Inflammatory macrophage treated with lipopolysaccharide for 1 hour (primary cell): ENCODE results near the gene PRG3.

Source experiments
- DNase-seq, 2 donors: peaks; one replicate each; pipeline ENCODE4 v3.0.0-alpha.2; 2020 to 2022

Gene PRG3

DNA sequence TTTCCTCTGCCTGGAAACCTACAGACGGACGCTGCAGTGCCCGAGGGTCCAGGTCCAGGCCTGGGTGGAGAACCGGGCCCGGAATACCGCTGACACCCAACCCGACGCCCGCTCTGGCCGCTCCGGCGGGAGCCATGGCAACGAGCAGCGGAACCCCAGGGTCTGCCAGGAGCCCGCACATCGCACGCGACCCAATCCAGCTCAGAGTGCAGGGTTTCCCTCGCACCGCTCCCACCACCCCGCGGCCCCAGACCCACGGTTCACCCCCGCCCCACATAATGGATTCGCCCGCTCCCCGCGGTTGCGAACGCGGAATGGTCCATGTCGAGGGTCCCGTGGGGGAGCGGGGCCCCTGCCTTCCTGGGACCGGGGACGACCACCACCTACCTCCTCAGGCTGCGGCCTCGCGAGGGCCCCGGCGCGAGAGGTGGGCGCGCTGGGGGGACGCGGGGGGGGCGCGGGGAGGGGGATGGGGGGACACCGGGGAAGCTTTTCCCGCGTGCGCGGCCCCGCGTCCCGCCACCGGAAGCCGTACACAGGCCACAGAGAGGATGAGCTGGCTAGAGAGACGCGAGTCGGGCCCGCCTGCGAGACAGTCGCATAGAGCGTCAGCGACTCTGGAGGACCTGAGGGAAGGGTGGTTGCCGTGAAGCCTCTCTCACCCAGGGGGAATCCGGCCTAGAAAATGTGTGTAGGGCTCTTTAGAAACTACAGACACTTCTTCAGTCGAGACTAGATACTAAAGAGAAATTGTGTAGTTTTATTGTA lies 45.4 kb downstream of the PRG3 start, which contains the start of gene SSRP1:
Gene SSRP1, minus strand, starts transcription at position 550 of the 768 bp plus-strand sequence. CDS start 771 bp downstream, outside the sequence.
- DNase-seq = peak; percentile 81 to 82

DNA sequence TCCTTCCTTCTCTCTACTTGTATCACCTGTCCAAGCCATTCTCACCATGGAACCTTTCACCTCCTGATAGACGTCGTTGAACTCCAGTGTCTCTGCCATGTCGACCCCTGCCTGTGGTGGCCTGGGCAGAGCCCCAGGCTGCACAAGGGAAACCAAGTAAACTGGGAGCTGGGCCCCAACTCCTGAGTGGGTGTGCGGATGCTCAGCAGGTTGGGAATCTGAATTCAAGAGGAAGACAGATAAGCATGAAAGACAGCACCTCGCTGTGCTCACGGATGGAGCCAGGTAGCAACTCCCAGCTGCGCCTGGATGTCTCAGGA lies 46.0 kb downstream of the PRG3 start:
- DNase-seq = no peak

DNA sequence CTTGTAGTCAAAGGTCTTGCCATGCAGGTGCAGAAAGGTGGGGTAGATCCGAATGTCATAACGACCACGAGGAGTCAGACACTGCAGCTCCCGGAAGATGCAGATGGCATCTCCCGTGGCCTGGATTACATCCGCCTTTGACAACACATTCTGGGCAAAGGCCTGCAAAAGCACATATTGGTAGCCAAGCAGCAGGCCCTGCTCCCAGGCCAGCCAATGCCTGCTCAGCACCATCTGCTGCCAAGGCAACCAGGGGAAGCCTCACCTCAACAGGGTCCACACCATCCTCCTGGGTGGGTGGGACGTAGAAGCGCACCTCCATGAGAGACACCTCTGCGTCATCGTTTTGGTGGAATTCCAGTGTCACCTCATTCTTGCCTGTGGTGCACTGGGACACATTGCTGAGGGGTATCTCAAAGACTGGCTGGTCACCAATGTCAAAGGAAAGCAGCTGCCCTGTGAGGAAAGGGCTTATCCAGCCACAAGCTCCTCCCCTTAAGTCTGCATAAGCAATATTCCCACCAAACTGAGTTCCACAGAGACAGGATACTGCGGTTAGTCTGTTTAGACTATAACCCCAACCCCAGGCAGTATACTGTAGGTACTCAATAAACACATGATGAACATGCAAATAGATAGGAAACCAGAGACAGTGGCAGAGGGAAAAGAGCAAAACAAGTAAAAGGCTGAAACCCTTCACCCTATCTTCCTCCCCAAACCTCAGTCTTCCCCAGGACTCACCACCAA lies 48.1 kb downstream of the PRG3 start:
- DNase-seq = no peak

DNA sequence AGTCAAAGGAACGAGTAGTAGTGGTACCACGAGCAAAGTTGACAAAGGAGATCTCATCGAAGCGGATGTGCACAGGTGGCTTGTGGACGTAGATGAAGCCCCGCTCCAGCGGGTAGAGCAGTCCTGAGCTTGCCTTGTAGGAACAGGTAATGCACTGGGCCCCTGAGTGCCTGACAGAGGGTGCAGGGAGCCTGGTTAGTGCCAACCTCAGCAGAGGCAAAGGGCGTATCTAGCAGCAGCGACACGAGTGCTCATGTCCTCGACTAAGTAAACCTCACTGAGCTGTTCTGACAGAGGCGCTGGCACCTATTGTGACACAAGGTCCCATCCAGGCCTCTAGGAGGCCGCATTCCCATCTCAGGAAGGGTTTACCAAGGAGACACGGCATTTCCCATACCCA lies 49.2 kb downstream of the PRG3 start:
- DNase-seq = no peak

DNA sequence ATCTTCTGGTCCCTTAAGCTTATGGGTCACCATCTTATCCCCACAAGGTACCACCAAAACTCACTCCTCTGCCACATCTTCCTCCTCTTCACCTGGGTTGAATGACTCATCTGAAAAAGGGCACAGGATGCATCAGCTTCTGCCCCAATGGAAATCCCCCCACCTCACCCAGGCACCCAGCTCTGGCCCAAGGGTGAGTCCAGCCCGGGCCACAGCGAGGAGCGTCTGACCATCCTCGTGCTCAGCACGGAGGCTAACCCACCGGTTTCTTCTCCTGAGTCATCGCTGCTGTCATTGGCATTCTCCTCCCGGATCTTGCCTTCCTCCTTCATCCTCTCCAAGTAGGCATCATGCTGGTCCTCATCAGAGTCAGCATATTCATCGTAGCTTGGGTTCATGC lies 50.9 kb downstream of the PRG3 start:
- DNase-seq = no peak

DNA sequence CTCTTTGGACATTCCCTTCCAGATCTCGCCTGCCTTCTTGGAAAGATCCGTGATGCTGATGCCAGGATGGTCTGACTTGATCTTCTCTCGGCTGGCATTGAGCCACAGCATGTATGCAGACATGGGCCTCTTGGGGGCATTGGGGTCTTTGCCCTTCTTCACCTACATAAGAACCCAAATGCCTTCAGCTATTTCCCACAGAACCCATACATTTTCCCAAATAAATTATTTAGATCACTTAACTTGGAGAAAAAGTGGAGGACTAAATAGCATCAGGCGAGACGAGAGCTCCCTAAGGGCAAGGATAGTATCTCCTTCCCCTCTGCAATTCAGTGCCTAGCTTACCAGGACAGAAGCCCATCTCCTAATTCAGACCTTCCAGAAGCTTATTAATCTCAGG lies 53.2 kb downstream of the PRG3 start:
- no peak for DNase-seq
